Neural cell (in vitro differentiated cells): ENCODE data around the gene HOXC11. TPM values are rescaled to one million over a fixed set of nuclear protein-coding genes. Genes with fewer than 3 reads are reported as not detected.
A peak's percentile ranks its signal among the peaks of the same experiment; 100 is the strongest.

Experiments used
- H2AFZ ChIP-seq: fragments of 200-600, 300-800 bp; sonication (generic), shearing (Covaris generic); 2 replicates; pipeline ENCODE4 v1.6.0; 2014; ENCODE audit warnings: low read depth, mild to moderate bottlenecking, antibody characterized with exemption, low read length, moderate library complexity
- H3F3A ChIP-seq: fragments of 200-600 bp; shearing (Covaris generic); 2 replicates; pipeline ENCODE4 v1.6.1; 2016; ENCODE audit warnings: mild to moderate bottlenecking, moderate library complexity, mixed read lengths, antibody characterized with exemption, low read length; ENCODE audit not compliant: insufficient read depth, poor library complexity, severe bottlenecking
- H3K27ac ChIP-seq: fragments of 200-600, 300-800 bp; sonication (generic), shearing (Covaris generic); 2 replicates; pipeline ENCODE4 v1.5.1; 2014; ENCODE audit warnings: mild to moderate bottlenecking, low read length, moderate library complexity
- H3K27me3 ChIP-seq: fragments of 300-800, 200-600 bp; sonication (generic), shearing (Covaris generic); 2 replicates; pipeline ENCODE4 v1.6.0; 2014; ENCODE audit warnings: mild to moderate bottlenecking, low read depth, low read length, moderate library complexity; ENCODE audit not compliant: insufficient read depth
- H3K36me3 ChIP-seq: fragments of 300-800, 200-600 bp; sonication (generic), shearing (Covaris generic); 2 replicates; pipeline ENCODE4 v1.5.1; 2014; ENCODE audit warnings: mild to moderate bottlenecking, antibody characterized with exemption, low read length, moderate library complexity; ENCODE audit not compliant: insufficient read depth
- H3K4me2 ChIP-seq: fragments of 300-800, 200-600 bp; sonication (generic), shearing (Covaris generic); 2 replicates; pipeline ENCODE4 v1.6.0; 2014; ENCODE audit warnings: mild to moderate bottlenecking, low read length
- H3K4me3 ChIP-seq: fragments of 300-800, 200-600 bp; sonication (generic), shearing (Covaris generic); 2 replicates; pipeline ENCODE4 v1.5.1; 2014; ENCODE audit warnings: mild to moderate bottlenecking, low read length, moderate library complexity
- H3K79me2 ChIP-seq: fragments of 200-600 bp; shearing (Covaris generic); replicated peaks from 2 replicates; pipeline ENCODE4 v1.6.0; 2014; ENCODE audit warnings: mild to moderate bottlenecking, low read length, moderate library complexity; ENCODE audit not compliant: insufficient read depth
- H3K9ac ChIP-seq: fragments of 300-800, 200-600 bp; sonication (generic), shearing (Covaris generic); 2 replicates; pipeline ENCODE4 v1.6.1; 2016; ENCODE audit warnings: mild to moderate bottlenecking, low read length, mixed read lengths
- H3K9me2 ChIP-seq: fragments of 200-600 bp; shearing (Covaris generic); 2 replicates; pipeline ENCODE4 v1.6.1; 2016; ENCODE audit warnings: mild to moderate bottlenecking, low read length, mixed read lengths; ENCODE audit not compliant: insufficient read depth
- H3K9me3 ChIP-seq: fragments of 200-600, 300-800 bp; sonication (generic), shearing (Covaris generic); 2 replicates; pipeline ENCODE4 v1.6.1; 2016; ENCODE audit warnings: mild to moderate bottlenecking, mixed run types, low read length, moderate library complexity, mixed read lengths
- H4K20me1 ChIP-seq: fragments of 200-600 bp; shearing (Covaris generic); 2 replicates; pipeline ENCODE4 v1.6.1; 2016; ENCODE audit warnings: mild to moderate bottlenecking, mixed run types; ENCODE audit not compliant: insufficient read depth
- EP300 ChIP-seq: fragments of 450-650 bp; conservative IDR thresholded peaks from 2 replicates; pipeline ENCODE4 v1.6.1; 2014; ENCODE audit warnings: antibody characterized with exemption, mild to moderate bottlenecking, moderate library complexity; ENCODE audit not compliant: poor library complexity, severe bottlenecking
- EZH2 ChIP-seq: fragments of 200-600, 300-800 bp; shearing (Covaris generic), sonication (generic); IDR thresholded peaks from 2 replicates; pipeline ENCODE4 v1.6.1; 2014; ENCODE audit warnings: antibody characterized with exemption, low read length, borderline replicate concordance, mild to moderate bottlenecking; ENCODE audit not compliant: insufficient read depth, poor library complexity, severe bottlenecking
- MXI1 ChIP-seq: fragments of 450-650 bp; conservative IDR thresholded peaks from 2 replicates; pipeline ENCODE4 v1.6.1; 2014; ENCODE audit warnings: antibody characterized with exemption, mild to moderate bottlenecking; ENCODE audit not compliant: poor library complexity, severe bottlenecking
- POLR2AphosphoS5 ChIP-seq: IDR thresholded peaks from 2 replicates; pipeline ENCODE4 v1.6.1; 2012
- RAD21 ChIP-seq: fragments of 450-650 bp; conservative IDR thresholded peaks from 2 replicates; pipeline ENCODE4 v1.6.1; 2014; ENCODE audit warnings: antibody characterized with exemption, mild to moderate bottlenecking, moderate library complexity
- SMC3 ChIP-seq: fragments of 450-650 bp; conservative IDR thresholded peaks from 2 replicates; pipeline ENCODE4 v1.6.1; 2014; ENCODE audit warnings: antibody characterized with exemption, mild to moderate bottlenecking, moderate library complexity; ENCODE audit not compliant: poor library complexity
- TAF1 ChIP-seq: IDR thresholded peaks from 2 replicates; pipeline ENCODE4 v1.6.1; 2012; ENCODE audit warnings: low read depth
- polyA plus RNA-seq: library from polyadenylated mRNA; depleted of rRNA; stranded (reverse); fragments of >200 nt; gene quantifications from 2 replicates; pipeline ENCODE4 v1.2.3, GENCODE V29; 2014
- TF ChIP-seq, protein P1 (sequence below): fragments of 450-650 bp; IDR thresholded peaks from 2 replicates; pipeline ENCODE4 v1.5.1; 2014; ENCODE audit warnings: antibody characterized with exemption, mild to moderate bottlenecking, moderate library complexity; ENCODE audit not compliant: poor library complexity, severe bottlenecking
- TF ChIP-seq, protein P2 (sequence below): IDR thresholded peaks from 2 replicates; pipeline ENCODE4 v1.6.1; 2012; ENCODE audit warnings: borderline replicate concordance

Gene HOXC11
- polyA plus RNA-seq, 1 donor from 2014 or later, result not detected

DNA sequence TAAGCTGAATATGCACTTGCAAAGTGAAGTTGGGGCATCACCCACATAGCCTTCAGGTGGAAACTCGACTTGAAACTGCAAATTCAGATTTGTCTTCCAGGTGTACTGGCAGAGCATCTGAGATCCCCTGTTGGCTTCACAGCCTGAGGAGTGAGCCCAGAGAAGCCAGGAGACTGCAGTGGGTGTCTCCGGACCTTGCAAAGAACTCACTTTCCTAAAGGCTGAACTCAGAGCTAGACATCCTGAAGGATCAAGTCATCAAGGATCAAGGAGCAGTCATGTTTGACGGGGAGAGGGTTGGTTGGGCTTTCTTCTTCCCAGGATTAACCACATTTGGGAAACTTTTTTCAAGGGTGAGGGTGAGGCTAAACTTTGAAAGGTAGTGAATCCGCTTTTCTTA is 43.4 kb upstream of the HOXC11 start:
- Histone ChIP-seq H3K9me3 (no peaks in the 10 kb centered on the region), H4K20me1 (no peaks in the 10 kb centered on the region), H3K27ac (no peak overlapping the region), H3K4me3 (no peak overlapping the region), H2AFZ (no peak overlapping the region), H3K36me3 (no peaks in the 10 kb centered on the region), H3K4me2 (no peak overlapping the region), H3F3A (no peaks in the 10 kb centered on the region), H3K79me2 (no peaks in the 10 kb centered on the region), H3K9me2 (no peaks in the 10 kb centered on the region), H3K27me3 (peaks cover 100% of the 10 kb centered on the region), H3K9ac (no peak overlapping the region)
- TF ChIP-seq SMC3 (no peak), RAD21 (no peak), MXI1 (no peak), TAF1 (no peak), EP300 (no peak), POLR2AphosphoS5 (no peak)
- TF ChIP-seq, protein P1, sequence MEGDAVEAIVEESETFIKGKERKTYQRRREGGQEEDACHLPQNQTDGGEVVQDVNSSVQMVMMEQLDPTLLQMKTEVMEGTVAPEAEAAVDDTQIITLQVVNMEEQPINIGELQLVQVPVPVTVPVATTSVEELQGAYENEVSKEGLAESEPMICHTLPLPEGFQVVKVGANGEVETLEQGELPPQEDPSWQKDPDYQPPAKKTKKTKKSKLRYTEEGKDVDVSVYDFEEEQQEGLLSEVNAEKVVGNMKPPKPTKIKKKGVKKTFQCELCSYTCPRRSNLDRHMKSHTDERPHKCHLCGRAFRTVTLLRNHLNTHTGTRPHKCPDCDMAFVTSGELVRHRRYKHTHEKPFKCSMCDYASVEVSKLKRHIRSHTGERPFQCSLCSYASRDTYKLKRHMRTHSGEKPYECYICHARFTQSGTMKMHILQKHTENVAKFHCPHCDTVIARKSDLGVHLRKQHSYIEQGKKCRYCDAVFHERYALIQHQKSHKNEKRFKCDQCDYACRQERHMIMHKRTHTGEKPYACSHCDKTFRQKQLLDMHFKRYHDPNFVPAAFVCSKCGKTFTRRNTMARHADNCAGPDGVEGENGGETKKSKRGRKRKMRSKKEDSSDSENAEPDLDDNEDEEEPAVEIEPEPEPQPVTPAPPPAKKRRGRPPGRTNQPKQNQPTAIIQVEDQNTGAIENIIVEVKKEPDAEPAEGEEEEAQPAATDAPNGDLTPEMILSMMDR, result no peak
- TF ChIP-seq, protein P2, sequence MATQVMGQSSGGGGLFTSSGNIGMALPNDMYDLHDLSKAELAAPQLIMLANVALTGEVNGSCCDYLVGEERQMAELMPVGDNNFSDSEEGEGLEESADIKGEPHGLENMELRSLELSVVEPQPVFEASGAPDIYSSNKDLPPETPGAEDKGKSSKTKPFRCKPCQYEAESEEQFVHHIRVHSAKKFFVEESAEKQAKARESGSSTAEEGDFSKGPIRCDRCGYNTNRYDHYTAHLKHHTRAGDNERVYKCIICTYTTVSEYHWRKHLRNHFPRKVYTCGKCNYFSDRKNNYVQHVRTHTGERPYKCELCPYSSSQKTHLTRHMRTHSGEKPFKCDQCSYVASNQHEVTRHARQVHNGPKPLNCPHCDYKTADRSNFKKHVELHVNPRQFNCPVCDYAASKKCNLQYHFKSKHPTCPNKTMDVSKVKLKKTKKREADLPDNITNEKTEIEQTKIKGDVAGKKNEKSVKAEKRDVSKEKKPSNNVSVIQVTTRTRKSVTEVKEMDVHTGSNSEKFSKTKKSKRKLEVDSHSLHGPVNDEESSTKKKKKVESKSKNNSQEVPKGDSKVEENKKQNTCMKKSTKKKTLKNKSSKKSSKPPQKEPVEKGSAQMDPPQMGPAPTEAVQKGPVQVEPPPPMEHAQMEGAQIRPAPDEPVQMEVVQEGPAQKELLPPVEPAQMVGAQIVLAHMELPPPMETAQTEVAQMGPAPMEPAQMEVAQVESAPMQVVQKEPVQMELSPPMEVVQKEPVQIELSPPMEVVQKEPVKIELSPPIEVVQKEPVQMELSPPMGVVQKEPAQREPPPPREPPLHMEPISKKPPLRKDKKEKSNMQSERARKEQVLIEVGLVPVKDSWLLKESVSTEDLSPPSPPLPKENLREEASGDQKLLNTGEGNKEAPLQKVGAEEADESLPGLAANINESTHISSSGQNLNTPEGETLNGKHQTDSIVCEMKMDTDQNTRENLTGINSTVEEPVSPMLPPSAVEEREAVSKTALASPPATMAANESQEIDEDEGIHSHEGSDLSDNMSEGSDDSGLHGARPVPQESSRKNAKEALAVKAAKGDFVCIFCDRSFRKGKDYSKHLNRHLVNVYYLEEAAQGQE, result no peak

DNA sequence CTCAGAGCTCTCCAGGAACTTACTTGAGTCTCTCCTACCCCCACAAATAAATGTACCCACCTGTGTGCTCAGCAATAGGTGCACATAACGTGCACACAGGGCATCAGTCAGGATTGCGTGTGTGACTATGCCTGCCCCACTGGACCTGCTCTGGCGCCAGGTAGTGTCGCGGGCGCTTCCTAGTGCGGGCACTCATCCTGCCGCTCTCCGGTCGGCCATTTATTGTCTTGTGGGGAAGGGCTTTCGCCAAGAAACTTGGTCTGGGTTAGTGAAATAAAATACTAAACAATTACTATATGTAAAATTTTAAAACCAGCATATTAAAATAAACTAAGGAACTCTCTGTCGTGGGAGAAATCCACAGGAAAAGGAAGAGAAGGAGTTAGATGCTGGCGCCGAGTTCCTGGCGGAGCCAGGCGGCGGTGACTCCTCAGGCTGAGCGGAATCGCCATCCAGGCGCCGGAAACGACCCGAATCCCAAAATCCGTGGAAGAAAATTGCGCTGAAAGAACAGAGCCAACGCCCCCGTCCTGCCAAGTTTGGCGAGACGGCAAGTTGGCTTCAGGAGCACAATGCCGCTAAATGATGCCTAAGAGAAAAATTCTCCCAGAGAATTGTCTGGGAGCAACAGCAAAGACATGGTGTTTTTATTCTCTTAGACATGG is 42.2 kb upstream of the HOXC11 start:
- Histone ChIP-seq H2AFZ (no peak overlapping the region), H3K36me3 (no peaks in the 10 kb centered on the region), H3K9ac (no peak overlapping the region), H3K27ac (no peak overlapping the region), H3K4me2 (no peak overlapping the region), H3K9me2 (no peaks in the 10 kb centered on the region), H3K9me3 (no peaks in the 10 kb centered on the region), H4K20me1 (no peaks in the 10 kb centered on the region), H3F3A (no peaks in the 10 kb centered on the region), H3K27me3 (peaks cover 100% of the 10 kb centered on the region), H3K79me2 (no peaks in the 10 kb centered on the region), H3K4me3 (no peak overlapping the region)
- TF ChIP-seq, protein P2, result no peak
- peak; percentile 7 for TF ChIP-seq EZH2
